Eye (tissue), 1 donor: Measurements from ENCODE around the gene ASAP2.

Experiments
- DNase-seq: peaks from one replicate; pipeline ENCODE4 v3.0.0-alpha.2; 2015

The ASAP2 gene

GRCh38 chr2:9445089-9445488 lies 238.5 kb downstream of the ASAP2 start:
- DNase-seq: no peak

- DNase-seq: no peak
Observed at GRCh38 chr2:9451231-9451630, 244.6 kb downstream of the ASAP2 start.
